ENCODE measurements around the gene OTOG.

OTOG gene

DNA sequence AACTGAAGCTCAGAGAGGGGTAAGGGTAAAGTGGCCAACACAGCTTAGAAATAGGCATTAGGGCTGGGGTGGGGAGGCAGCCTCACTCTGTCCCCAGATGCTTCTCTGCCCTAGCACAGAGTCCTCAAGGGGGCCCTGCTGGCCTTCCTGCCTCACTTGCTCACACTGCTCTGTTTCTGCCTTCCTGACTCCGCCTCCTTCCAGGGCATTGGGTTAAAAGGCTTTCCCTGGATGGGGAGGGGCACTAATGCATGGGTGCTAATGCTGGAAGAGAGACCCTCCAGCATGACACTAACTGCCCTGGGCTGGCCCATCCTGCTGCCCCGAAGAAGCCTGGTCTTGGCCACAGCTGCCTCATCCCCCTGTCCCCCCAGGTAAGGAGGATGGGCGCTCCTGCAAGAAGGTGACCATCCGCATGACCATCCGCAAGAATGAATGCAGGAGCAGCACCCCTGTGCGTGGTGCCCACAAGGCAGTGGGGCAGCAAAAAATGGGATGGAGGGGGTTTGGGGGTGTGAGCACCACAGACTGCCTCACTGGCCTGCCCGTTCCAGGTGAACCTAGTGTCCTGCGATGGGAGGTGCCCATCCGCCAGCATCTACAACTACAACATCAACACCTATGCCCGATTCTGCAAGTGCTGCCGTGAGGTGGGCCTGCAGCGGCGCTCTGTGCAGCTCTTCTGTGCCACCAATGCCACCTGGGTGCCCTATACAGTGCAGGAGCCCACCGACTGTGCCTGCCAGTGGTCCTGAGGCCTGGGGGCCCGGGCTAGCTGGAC, 98.3 kb downstream of the OTOG start:
- no peak for DNase-seq (ENCODE audit: extremely low read depth in 1 of 2, low read depth in 1 of 2)

DNA sequence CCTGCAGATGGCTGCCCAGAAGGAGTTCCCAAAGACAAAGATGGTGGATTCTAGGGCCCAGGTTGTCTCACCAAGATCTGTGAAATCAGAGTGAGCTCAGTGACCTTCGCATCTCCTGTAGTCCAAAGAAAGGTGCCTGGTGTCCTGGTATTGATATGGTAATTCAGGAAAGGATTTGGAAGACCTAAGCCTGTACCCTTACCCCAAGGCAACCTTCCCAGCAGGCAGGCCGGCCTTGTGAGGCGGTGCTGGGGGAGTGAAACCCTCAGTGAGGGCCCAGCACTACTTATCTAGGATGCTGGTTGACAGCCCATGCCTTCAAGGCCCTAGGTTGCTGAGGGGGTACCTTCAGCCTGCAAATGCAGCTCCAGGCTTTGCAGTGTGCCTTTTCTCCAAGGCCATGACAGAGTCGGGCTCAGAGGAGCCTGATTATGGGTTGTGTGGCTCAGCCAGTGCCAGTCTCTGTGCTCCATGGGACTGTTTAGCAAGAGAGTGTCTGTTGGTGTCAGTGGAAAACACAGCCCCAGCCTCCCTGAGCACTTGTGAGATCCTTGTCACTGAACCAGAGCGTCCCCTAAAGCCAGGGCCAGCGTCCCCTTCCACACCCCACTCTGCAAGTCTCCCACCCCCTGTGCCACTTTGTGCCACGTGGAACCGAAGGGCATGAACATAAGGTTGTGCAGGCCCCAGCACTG, 99.5 kb downstream of the OTOG start:
- DNase-seq (ENCODE audit: extremely low read depth in 1 of 2, low read depth in 1 of 2) = no peak

DNA sequence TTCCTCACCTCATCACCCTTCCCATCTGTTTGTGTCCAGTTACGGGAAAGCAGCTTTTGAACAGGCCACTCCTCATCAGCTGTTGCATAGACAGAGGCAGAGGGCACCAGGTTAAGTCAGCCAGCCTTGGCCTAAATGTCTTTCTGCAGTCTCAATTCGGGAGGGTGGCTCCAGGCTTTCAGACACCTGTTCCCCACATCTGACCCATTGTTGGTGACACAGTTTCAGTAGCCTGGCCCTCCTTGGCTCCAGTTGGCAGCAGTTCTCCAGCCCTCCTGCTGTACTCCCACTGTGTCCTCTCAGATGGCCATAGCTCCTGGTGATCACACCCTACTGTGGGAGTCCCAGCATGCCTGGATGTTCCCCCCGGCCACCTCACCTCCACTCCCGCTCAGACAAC, 101.5 kb downstream of the OTOG start:
- DNase-seq (ENCODE audit: extremely low read depth in 1 of 2, low read depth in 1 of 2) = no peak

DNA sequence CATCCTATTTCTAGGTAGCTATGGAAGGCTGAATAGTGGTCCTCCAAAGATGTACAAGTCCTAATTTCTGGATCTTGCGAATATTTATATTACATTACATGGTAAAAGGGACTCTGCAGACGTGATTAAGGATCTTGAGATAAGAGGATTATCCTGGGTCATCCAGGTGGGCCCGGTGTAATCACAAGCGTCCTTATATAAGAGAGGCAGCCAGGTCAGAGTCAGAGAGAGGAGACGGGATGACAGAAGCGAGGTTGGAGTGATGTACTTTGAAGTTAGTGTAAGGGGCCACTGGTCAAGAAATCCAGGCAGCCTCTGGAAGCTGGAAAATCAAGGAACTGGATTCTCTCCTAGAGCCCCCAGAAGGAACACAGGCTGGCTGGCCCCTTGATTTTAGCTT, 102.2 kb downstream of the OTOG start:
- no peak for DNase-seq (ENCODE audit: extremely low read depth in 1 of 2, low read depth in 1 of 2)

DNA sequence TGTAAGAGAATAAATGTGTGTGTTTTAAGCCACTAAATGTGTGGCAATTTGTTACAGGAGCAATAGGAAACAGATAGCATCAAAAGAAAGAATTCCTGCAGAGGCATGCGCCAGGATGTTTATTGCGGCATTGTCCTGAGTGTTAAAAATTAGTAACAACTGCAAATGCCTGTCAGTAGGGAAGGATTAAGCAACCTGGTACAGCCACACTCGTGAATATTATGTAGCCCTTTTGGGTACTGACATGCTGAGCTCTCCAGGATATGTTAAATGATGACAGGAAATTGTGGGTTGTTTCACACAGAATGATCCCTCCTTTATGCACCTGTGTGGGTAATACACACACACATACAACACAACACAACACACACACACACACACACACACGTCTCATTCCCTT, 102.6 kb downstream of the OTOG start:
- no peak for DNase-seq (ENCODE audit: extremely low read depth in 1 of 2, low read depth in 1 of 2)

DNA sequence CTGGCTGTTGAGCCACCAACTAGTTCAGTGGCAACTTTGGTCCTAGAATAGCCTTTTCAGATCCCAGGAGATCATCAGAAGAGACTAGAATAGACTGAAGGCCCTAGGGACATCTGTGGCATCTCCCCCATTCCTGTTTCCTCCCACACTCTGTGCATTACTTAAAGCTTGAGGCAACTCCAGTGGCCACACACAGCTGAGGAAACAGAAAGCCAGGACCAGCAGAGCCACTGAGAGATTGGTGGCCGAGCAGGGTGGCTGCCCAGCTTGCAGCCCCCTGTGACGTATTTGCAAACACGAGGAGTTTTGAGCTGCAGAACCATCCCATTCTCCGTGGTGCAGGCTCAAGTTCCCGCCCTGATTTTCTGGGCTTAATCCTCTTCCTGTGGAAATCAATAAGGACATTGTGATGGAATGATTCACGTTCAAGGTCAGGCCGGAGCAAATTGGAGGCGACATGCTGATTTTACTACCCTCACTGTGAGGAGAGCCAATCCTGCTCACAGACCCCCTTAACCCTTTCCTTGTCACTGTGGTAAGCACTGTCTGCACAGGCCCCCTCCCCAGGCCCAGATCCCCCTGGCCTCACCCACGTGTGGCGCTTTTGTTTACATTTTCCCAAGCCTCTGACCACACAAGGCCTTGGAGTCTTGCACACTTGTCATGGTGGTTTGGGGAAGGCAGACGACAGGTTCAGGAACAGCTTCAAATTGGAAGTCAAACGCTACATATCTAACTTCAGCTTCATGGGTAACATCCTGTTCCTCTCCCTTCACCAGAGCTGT, 103.3 kb downstream of the OTOG start:
- no peak for DNase-seq (ENCODE audit: extremely low read depth in 1 of 2, low read depth in 1 of 2)

DNA sequence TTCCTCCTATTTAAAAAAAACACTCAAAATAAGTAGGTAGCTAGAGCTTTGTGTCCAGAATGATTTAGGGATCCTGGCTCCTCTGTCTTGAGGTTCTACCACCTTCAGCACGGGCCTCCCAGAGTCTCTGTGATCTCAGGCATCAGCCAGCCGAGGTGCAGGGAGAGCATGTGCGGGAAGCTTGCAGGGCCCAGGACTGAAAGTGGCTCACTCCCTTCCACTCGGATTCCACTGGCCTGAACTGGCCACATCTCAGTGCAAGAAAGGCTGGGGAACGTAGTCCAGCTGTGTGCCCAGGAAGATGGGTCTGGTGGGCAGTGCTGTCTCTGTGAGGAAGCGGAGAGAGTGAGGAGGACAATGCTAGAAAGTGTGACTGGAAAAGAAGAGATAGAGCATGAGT, 104.0 kb downstream of the OTOG start:
- DNase-seq (ENCODE audit: extremely low read depth in 1 of 2, low read depth in 1 of 2) = no peak

DNA sequence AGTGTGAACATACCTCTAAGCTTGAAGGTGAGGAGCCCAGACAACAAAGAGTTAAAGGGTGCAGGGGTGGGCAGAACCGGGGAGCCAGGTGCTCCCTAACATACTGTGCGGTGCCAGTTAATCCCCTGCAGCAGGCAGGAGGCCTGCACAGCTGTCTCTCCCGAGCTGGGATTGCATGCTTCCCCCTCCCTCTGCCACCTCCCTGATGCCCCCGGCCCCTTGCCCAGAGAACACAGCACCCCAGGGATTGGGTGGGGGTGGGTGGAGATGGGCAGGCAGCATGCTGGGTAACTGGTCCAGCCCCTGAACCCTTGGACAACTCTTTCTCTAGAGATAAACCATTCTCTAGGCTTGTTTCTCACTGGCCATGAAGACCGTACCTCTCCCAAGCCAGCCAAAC, 104.6 kb downstream of the OTOG start:
- DNase-seq (ENCODE audit: extremely low read depth in 1 of 2, low read depth in 1 of 2) = no peak

DNA sequence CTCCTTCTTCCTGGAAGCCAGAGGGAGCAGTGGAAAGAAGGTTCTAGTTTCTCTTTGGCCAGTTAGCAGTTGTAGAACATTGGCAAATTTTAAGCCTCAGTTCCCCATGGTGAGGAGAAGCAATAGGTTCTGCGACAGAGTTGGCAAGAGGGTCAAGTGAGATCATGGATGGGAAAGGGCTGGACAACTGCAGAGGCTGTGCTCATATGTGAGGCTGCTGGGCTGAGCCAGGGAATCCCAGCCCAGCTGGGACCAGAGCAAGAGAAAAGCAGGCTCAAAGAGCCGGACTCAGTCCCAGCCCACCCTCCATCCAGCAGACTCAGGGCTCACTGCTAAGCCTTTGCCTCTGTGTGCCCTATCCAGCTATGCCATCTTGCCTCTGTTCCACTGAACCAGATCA, 105.5 kb downstream of the OTOG start:
- no peak for DNase-seq (ENCODE audit: extremely low read depth in 1 of 2, low read depth in 1 of 2)

DNA sequence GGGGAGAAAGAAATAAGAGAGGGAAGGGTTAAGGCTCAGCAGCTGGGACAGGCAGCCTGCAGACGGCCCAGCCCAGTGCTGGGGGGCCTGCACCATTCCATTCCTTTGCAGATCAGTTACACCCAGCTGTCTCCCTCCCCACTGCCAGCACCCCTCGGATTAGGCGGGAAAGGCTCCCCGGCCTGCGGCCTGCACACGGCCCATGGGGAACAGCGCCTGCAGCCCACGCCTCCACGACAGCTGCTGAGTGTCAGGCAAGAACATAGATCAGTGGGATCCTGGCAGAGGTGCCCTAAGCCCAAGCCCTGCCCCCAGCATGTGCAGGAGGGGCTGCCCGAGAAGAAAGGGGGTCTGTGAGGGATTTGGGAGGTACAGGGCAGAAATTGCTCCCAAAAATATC, 106.6 kb downstream of the OTOG start:
- DNase-seq (ENCODE audit: extremely low read depth in 1 of 2, low read depth in 1 of 2) = no peak

DNA sequence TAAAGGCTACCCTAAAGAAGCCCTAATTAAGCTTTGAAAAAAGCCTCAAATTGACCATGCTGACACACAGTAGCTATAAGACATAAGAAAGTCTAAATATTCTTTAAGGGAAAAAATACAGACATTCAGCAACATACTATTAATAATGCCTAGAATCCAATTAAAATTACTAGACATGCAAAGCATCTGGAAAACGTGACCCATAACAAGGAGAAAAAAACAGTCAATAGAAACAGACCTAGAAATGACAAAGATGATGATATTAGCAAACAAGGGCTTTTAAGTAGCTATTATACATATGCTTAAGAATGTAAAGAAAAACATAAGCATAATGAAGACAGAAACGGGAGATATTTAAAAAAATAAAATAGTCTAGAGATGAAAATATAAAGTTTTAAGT, 108.6 kb downstream of the OTOG start:
- no peak for DNase-seq (ENCODE audit: extremely low read depth in 1 of 2, low read depth in 1 of 2)

DNA sequence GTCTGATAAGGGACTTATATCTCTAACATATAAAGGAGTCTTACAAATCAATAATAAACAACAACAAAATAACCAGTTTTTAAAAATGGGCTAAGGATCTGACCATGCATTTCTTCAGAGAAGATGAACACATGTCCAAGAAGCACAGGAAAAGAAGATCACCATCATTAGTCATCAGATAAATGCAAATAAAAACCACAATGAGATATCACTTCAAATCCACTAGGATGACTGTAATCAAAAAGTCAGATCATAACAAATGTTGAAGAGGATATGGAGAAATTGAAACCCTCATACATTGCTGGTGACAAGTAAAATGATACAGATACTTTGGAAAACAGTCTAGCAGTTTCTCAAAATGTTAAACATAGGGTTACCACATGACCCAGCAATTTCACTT, 111.2 kb downstream of the OTOG start:
- DNase-seq (ENCODE audit: extremely low read depth in 1 of 2, low read depth in 1 of 2) = no peak

DNA sequence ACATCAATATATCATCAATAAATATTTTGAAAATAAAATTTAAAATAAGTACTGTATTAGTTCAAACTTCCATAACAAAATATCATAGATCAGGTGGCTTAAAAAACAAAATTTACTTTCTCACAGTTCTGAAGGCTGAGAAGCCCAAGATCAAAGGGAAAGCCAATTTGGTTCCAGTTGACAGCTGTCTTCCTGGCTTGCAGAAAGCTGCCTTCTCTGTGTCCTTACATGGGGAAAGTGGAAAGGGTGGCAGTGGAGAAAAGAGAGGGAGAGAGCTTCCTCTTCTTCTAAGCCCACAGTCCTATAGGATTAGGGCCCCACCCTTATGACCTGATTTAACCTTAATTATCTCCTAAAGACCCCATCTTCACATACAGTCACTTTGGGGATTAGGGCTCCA, 121.1 kb downstream of the OTOG start:
- no peak for DNase-seq (ENCODE audit: extremely low read depth in 1 of 2, low read depth in 1 of 2)

DNA sequence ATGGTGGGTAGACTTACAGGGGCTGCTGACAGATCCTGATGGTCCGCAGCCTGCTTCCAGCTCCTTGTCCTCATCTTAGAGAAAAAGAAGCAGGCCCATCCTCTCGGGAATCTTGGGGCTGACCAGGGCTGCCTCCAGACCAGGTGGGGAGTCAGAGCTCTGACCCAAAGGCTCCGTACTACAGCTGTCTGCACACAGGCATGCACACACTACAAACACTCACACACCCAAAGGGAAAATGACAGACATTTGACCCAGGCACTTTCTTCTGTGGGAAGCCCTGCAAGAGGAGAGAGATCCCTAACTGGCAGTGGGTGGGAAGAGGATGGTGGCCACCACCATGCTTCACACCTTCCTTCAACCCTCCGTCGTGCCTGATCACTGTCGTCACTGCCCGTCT, 125.4 kb downstream of the OTOG start:
- no peak for DNase-seq (ENCODE audit: extremely low read depth in 1 of 2, low read depth in 1 of 2)

DNA sequence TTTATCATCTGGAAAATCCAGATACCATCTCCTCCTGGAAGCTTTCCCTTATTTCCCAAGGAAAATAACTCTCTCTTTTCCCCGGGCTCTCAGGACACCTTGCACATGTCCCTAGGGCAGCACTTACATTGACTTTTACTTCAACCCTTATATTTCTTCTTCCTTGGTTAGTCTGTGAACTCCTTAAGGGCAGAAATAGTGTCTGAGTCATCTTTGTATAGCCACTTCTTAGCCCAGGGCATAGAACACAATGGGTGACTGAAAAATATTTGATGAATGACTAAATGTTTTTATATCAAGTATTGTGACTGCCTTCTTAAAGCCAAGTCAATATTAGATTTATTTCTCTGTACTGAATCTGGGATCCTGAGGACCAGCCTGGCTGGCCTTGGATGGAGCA, 126.9 kb downstream of the OTOG start:
- no peak for DNase-seq (ENCODE audit: extremely low read depth in 1 of 2, low read depth in 1 of 2)

DNA sequence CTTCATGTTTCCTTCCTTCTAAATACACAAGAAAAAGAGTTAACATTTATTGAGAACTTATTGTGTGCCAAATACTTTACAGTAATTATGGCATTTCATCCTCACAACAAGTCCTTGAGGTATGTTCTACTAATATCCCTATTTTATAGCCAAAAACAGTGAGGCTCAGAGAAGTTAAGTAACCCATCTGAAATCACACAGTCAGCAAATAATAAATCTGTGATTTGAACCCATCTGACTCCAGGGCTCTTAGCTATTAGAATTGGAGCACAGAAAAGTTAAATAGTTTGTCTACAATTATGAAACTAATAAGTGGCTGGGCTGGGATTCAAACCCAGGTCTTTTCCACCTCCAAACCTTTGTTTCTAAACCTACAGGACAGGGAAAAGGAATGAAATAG, 135.8 kb downstream of the OTOG start:
- DNase-seq (ENCODE audit: extremely low read depth in 1 of 2, low read depth in 1 of 2) = no peak

DNA sequence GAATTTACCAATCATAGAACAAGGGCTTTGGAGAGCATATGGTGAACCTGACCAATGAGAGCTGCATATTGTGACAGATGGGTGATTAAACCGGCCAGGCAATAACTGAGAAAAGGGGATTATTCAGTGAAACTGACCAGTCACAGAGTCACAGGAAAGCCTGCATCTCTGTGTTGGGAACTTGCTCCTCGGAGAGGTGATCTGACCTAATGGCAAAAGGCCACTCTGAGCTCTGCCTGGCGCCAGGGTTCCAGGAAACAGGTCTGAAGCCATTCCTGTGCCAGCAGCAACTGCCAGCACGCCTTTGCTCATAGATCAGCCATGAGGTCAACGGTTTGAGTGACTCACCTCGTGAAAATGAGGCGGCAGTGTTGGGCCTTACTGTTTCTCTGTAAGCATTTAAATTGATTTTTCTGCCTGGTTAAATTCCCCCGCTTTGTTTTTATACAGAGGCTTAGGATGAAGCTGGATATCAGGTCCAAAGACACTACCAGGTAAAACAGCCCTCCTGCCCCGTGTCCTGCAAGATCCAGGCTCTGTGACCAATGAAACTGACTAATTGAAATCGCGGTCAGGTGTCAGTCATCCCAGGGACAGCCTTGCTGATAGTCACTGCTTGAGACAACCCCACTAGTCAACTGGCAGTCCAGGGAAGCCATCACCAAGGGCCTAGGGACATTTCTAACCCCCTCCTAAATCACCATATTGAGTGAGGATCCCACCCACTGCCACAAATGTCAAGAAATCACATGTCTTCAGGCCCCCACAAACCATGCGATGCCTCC, 136.5 kb downstream of the OTOG start:
- DNase-seq (ENCODE audit: extremely low read depth in 1 of 2, low read depth in 1 of 2) = no peak

DNA sequence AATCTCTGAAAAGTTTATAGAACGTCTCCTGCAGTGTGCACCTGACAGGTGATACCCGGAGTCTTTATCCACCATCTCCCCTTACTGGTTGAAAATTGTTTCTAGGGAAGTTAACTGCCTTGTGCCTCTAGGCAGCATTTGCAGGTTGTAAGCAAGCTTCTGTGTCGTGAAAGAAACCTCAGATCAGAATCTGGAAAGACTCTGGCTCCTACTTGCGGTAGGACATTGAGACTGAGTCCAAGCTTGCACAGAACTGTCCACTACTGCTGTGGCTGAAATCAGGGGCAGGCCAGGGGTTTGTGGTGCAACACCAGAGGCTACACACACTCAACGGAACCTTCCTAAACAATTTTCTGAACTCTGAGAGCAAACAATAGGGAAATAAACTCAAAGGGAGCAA, 137.5 kb downstream of the OTOG start:
- DNase-seq (ENCODE audit: extremely low read depth in 1 of 2, low read depth in 1 of 2) = no peak

DNA sequence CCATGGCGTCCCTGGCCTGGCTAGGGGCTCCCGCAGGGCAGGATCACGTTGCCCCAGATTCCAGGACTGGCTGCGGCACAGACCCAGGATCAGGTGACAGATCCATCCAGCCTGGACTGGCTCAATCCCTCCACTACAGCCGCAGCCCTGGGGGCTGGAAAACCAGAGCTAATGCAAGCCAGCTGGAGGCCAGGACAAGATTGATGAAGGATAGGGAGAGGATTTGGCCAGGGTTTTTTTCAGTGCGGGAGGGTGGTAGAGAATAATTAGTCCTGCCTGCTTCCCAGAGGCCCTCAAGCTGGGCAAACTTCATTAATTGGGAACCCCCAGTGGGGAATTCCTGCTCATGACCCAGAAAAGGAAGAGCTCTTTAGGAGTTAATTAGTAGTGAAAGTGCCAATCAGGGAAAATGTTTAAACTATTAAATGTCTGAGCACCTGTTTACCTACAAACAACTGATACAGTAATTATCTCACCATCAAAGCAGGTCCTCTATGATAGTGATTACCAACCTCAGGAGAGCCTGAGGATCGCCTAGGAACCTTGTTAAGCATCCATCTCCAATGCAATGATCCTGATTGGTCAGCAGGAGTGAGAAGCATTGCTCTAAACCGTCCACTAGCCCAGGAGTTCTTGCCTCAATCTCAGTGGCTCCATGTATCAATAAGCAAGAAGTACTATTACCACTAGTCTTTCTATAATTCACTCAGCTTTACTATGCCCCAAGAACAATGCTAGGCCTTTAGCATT, 139.3 kb downstream of the OTOG start:
- no peak for DNase-seq (ENCODE audit: extremely low read depth in 1 of 2, low read depth in 1 of 2)

DNA sequence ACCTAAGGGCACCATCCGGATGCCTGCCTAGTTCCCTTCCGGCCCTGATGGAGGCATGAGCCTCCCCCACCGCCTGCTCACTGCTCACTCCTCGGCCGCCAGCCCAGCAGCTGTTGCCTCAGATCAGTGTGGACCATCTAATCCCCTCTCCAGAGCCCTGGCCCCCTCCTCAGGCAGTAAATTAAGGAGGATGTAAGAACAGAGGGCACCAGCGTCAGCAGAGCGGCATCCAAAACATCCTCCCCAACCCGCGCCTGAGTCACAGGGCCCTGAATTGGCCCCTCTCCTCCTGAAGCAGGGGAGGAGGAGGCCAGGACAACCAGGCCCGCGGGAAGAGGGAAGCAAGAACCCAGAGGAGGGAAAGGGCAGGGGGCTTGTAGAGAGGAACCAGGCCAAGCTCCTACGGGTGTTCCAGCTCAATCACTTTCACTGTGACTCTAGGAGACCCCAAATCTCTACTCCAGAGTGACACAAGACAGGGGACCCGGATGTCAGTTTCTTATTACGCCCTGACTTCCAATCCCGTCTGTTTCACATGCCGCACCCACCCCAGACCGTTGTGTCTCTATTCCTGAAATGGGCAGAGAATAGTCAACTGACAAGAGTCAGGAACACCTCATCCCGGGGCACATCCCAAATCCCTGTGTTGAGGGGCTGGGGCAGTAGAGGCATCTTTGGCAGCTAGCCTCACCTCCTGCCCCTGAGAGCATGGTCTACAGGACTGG, 141.0 kb downstream of the OTOG start:
- DNase-seq (ENCODE audit: extremely low read depth in 1 of 2, low read depth in 1 of 2) = no peak

All from activated CD8-positive, alpha-beta memory T cell treated with anti-CD3 and anti-CD28 coated beads for 1 hour (primary cell).